Tongue (tissue), 2 donors: ENCODE measurements around the gene GALNT7. TPM values are rescaled to one million over a fixed set of nuclear protein-coding genes. Genes with fewer than 3 reads are reported as not detected.

ENCODE experiments used
- DNase-seq: peaks from one replicate; pipeline ENCODE4 v3.0.0-alpha.2; 2015
- total RNA-seq: library from RNA; depleted of rRNA; stranded (reverse); fragments of >200 nt; gene quantifications from one replicate; pipeline ENCODE4 v1.2.3, GENCODE V29; 2014

Gene GALNT7
- total RNA-seq, 1 donor from 2014 or later: 29.3 TPM

GRCh38 chr4:173267711-173268110 is 99.1 kb downstream of the GALNT7 start:
- no peak for DNase-seq

- peak; percentile 35 for DNase-seq
These were observed 100.7 kb downstream of the GALNT7 start for GRCh38 chr4:173269280-173269679.

- DNase-seq: peak; percentile 69
These were observed 101.9 kb downstream of the GALNT7 start for GRCh38 chr4:173270312-173271027.

- DNase-seq: peak; percentile 14
These were observed 103.7 kb downstream of the GALNT7 start for GRCh38 chr4:173272314-173272713.

GRCh38 chr4:173272996-173273395 is 104.4 kb downstream of the GALNT7 start:
- DNase-seq: peak; percentile 35

- DNase-seq: peak; percentile 82
These were observed 105.3 kb downstream of the GALNT7 start for GRCh38 chr4:173273941-173274340.

GRCh38 chr4:173274744-173275143 is 106.1 kb downstream of the GALNT7 start:
- no peak for DNase-seq

- no peak for DNase-seq
These were observed 106.5 kb downstream of the GALNT7 start for GRCh38 chr4:173275150-173275549.

- DNase-seq: no peak
These were observed 108.7 kb downstream of the GALNT7 start for GRCh38 chr4:173277340-173277739.

GRCh38 chr4:173280998-173281397 is 112.4 kb downstream of the GALNT7 start:
- DNase-seq: no peak

GRCh38 chr4:173281406-173282255 is 113.0 kb downstream of the GALNT7 start:
- DNase-seq: no peak

- no peak for DNase-seq
These were observed 113.6 kb downstream of the GALNT7 start for GRCh38 chr4:173282256-173282562.

- DNase-seq: no peak
These were observed 114.0 kb downstream of the GALNT7 start for GRCh38 chr4:173282626-173283025.

GRCh38 chr4:173284463-173284862 is 115.9 kb downstream of the GALNT7 start:
- DNase-seq: no peak

- DNase-seq: no peak
These were observed 118.9 kb downstream of the GALNT7 start for GRCh38 chr4:173287486-173287885.

GRCh38 chr4:173288296-173288695 is 119.7 kb downstream of the GALNT7 start:
- peak; percentile 46 for DNase-seq

GRCh38 chr4:173288698-173289352 is 120.2 kb downstream of the GALNT7 start:
- no peak for DNase-seq

- DNase-seq: no peak
These were observed 120.7 kb downstream of the GALNT7 start for GRCh38 chr4:173289353-173289727.

- DNase-seq: no peak
These were observed 123.3 kb downstream of the GALNT7 start for GRCh38 chr4:173291899-173292298.

- DNase-seq: no peak
These were observed 125.1 kb downstream of the GALNT7 start for GRCh38 chr4:173293663-173294062.

GRCh38 chr4:173294444-173294843 is 125.8 kb downstream of the GALNT7 start:
- no peak for DNase-seq

GRCh38 chr4:173301518-173302201 is 133.0 kb downstream of the GALNT7 start:
- DNase-seq: peak; percentile 57

GRCh38 chr4:173307778-173308177 is 139.2 kb downstream of the GALNT7 start:
- DNase-seq: no peak
